Measurements from ENCODE around the gene KCTD2.
"Not testable (repeated sequence)": the region's sequence is repeated elsewhere in the genome, so short reads cannot be mapped to it uniquely, and the experiment has no call there.

The KCTD2 gene

GRCh38 chr17:75020331-75021110 is 26.5 kb upstream of the KCTD2 start:
- no peak for DNase-seq (ENCODE audit: low read depth)

- no peak for DNase-seq (ENCODE audit: low read depth)
Observed at GRCh38 chr17:75024686-75025397, 22.2 kb upstream of the KCTD2 start.

- DNase-seq (ENCODE audit: low read depth) = not testable (repeated sequence)
Observed at GRCh38 chr17:75025398-75025734, 21.7 kb upstream of the KCTD2 start.

- not testable (repeated sequence) for DNase-seq (ENCODE audit: low read depth)
Observed at GRCh38 chr17:75026650-75027049, 20.4 kb upstream of the KCTD2 start.

GRCh38 chr17:75030161-75030560 is 16.9 kb upstream of the KCTD2 start:
- DNase-seq (ENCODE audit: low read depth) = no peak

GRCh38 chr17:75031972-75032719 is 14.9 kb upstream of the KCTD2 start:
- peak; percentile 26 for DNase-seq (ENCODE audit: low read depth)

GRCh38 chr17:75032720-75033280 is 14.2 kb upstream of the KCTD2 start:
- no peak for DNase-seq (ENCODE audit: low read depth)

GRCh38 chr17:75033346-75034235 is 13.4 kb upstream of the KCTD2 start:
- DNase-seq (ENCODE audit: low read depth) = peak; percentile 68

- DNase-seq (ENCODE audit: low read depth) = peak; percentile 63
Observed at GRCh38 chr17:75034236-75034908, 12.7 kb upstream of the KCTD2 start.

- DNase-seq (ENCODE audit: low read depth) = peak; percentile 74
Observed at GRCh38 chr17:75036643-75037268, 10.3 kb upstream of the KCTD2 start.

GRCh38 chr17:75039238-75039637 is 7.8 kb upstream of the KCTD2 start:
- DNase-seq (ENCODE audit: low read depth) = no peak

- DNase-seq (ENCODE audit: low read depth) = no peak
Observed at GRCh38 chr17:75041656-75042280, 5.3 kb upstream of the KCTD2 start.

- not testable (repeated sequence) for DNase-seq (ENCODE audit: low read depth)
Observed at GRCh38 chr17:75043789-75044188, 3.2 kb upstream of the KCTD2 start.

- no peak for DNase-seq (ENCODE audit: low read depth)
Observed at GRCh38 chr17:75044716-75045115, 2.3 kb upstream of the KCTD2 start.

- not testable (repeated sequence) for DNase-seq (ENCODE audit: low read depth)
Observed at GRCh38 chr17:75045946-75046406, 1.0 kb upstream of the KCTD2 start.

- no peak for DNase-seq (ENCODE audit: low read depth)
Observed at GRCh38 chr17:75047398-75048098, 523 bp downstream of the KCTD2 start.

- no peak for DNase-seq (ENCODE audit: low read depth)
Observed at GRCh38 chr17:75048249-75048878, 1.3 kb downstream of the KCTD2 start.

GRCh38 chr17:75049057-75049456 is 2.0 kb downstream of the KCTD2 start:
- DNase-seq (ENCODE audit: low read depth) = no peak

GRCh38 chr17:75049706-75050105 is 2.7 kb downstream of the KCTD2 start:
- no peak for DNase-seq (ENCODE audit: low read depth)
